NCI-H774 (cell line): Measurements from ENCODE around the gene TMED5.
"Not testable (repeated sequence)": the region's sequence is repeated elsewhere in the genome, so short reads cannot be mapped to it uniquely, and the experiment has no call there.

ENCODE experiments used
- DNase-seq: peaks from one replicate; lab custom pipeline; 2025; lab: John Stamatoyannopoulos, UW

Gene TMED5

GRCh38 chr1:93179886-93180722 lies at the start of gene TMED5:
Gene TMED5, minus strand, starts transcription at chr1:93180413. Its CDS starts 171 bp downstream, at chr1:93180242.
- peak; percentile 96 for DNase-seq

GRCh38 chr1:93223023-93223675 lies 42.9 kb upstream of the TMED5 start:
- no peak for DNase-seq

- no peak for DNase-seq
These were observed 41.7 kb upstream of the TMED5 start for GRCh38 chr1:93221913-93222312.

DNA sequence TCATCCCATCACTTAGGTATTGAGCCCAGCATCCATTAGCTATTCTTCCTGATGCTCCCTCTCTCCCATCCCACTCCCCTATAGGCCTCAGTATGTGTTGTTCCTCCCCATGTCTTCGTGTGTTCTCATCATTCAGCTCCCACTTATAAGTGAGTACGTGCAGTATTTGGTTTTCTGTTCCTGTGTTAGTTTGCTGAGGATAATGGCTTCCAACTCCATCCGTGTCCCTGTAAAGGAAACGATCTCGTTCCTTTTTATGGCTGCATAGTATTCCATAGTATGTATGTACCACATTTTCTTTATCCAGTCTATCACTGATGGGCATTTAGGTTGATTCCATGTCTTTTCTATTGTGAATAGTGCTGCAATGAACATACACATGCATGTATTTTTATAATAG lies 40.5 kb upstream of the TMED5 start:
- not testable (repeated sequence) for DNase-seq

GRCh38 chr1:93219443-93219842 lies 39.2 kb upstream of the TMED5 start:
- DNase-seq = no peak

GRCh38 chr1:93215322-93215721 lies 35.1 kb upstream of the TMED5 start:
- no peak for DNase-seq

GRCh38 chr1:93207211-93207610 lies 27.0 kb upstream of the TMED5 start:
- no peak for DNase-seq

DNA sequence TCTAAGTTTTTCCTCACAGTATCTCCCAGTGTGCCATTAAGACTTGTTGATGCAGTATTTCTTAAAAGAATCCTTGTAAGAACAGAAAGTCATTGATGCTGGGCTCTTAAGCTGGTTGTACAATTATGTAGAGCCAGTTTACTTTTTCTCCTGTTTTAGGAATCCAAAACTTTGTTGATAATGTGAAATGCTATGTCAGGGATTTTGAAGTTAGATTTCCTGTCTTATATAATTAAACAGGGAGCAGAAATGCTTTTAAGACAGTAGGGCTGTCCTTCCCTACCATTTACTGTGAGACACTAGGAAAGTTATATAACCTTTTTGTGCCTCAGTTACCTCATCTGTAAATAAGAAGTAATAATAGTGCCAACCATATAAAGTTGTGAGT lies 26.3 kb upstream of the TMED5 start:
- no peak for DNase-seq

DNA sequence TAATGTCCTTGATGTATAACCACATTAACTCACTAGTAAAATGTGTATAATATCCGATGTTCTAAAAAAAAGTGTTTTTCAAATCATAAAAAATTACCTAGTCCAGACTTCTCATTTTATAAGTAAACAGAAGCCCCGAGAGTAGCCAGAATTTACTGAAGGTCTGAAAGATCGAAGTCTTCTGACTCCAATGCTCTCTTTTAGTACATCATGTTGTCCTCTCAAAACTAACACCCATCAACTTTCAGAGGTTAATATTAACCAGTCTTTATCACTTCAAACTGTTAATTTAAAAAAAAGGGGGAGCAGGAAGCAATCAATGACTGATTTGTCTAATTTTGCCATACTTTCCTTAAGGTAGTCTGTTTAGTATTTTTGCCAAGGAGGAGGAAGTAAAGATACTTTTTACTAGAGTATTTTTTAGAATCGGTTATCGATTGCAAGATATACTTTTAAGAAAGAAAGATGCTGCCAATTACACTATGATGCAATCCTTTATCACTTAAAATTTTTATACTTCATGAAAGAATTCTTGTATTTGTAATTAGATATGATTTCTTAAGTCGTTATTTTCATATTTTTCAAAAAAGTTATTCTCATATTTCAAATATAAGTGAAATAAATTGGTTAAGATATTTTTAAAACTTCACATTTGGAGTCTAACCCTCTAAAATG lies 25.8 kb upstream of the TMED5 start:
- no peak for DNase-seq

DNA sequence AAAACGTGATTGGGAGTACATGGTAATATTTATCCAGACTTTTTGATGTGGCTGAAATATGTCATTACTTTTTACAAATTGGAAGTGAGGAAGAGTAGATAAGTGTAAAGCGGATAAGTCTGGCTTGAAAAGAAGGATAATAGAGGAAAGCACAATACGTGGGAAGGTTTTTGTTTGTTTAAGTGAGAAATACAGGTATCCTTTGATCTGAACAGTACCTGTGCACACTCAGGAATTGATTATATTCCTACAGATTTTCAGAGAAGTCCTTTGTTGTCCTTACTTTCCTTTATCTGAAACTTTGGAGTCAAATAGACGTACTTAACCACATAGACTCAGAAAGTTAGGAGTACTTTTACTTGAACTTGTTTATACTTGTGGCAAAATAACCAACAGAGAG lies 20.5 kb upstream of the TMED5 start:
- DNase-seq = no peak

- no peak for DNase-seq
These were observed 19.9 kb upstream of the TMED5 start for GRCh38 chr1:93200086-93200620.

DNA sequence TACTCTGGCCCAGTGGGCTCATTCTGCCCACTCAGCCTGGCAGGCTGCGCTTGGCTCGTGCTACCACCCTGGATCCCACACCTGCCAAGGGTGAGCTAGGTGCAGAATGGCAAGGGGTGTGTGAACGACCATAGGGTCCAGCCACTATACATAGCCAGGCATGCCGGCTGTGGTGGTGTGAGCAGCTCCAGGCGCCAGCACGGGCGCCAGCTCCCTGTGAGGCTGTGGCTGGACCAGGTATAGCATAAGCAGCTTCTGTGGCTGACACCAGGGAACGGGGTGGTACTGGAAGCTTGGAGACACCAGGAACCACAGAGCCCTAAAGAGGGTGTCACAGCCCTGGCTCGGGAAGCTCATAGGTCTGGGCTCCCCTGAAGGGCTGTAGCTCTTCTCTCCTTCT lies 18.9 kb upstream of the TMED5 start:
- no peak for DNase-seq

GRCh38 chr1:93196591-93196990 lies 16.4 kb upstream of the TMED5 start:
- no peak for DNase-seq

DNA sequence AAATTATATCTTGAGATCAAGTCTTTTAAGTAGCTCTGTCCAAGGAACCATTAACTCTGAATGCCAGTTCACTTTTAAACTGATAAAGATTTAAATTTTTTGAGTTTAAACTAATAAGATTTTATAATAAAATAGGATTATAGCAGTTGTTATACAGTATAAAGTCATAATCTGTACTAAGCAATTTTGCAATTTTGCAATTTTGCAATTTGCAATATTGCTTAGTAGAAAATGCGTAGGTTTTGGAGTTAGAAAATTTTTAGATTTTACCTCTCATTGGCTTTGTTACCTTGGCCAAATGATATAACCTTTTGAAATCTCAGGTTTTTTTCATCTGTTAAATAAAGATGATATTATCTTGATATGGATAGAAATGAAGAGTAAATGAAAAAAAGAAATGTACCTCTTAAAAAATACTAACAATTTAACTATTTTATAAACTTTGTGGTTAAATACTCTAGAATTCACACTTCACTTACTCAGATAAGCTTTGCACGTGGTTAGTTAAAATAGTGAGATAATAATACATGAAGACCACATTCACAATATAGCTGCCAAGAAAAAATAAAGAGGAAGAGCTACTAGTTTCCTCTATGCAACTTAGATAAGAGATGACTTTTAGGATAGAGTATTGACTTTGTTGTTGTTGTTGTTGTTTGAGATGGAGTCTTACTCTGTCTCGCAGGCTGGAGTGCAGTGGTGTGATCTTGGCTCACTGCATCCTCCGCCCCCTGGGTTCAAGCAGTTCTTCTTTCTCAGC lies 14.2 kb upstream of the TMED5 start:
- no peak for DNase-seq

DNA sequence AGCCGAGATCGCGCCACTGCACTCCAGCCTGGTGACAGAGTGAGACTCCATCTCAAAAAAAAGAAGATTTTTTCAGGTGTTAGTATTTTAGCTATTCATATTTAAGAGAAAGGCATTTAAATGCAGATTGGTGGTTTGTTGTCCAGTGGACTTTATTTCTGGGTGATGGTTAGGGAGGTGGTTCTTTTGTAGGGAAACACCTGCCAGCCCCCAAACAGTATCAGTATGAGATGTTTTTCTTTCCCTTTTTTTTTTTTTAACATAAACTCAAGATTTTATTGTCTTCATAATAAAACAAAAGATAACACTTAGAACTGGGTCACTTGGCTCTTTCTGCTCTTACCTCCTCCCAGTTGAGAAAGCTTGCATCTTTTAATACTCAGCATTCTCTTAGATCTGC lies 10.2 kb upstream of the TMED5 start:
- DNase-seq = no peak

DNA sequence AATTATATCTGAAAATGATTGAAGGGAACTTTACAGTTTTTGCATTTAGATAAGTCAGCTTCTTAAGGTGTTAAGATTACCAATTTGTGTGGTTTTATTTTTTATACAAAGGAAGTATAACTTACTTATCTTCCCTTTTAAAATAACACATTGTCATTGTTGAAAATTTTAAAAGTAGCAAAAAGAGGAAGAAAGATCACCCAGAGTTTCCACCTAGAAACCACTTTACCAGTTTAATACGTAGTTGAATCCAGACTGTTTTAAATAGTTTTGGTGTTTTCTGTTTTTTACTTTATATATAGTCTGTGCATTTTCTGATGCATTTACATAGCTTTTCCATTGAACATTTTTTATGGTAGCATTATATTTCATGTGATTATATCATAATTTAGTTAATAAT lies 6.5 kb upstream of the TMED5 start:
- no peak for DNase-seq

- DNase-seq = peak; percentile 32
These were observed 755 bp upstream of the TMED5 start, which contains the start of gene CCDC18 for GRCh38 chr1:93180723-93181613. Gene CCDC18, plus strand, starts transcription at chr1:93180724. Its CDS starts 2,638 bp downstream, at chr1:93183362.

DNA sequence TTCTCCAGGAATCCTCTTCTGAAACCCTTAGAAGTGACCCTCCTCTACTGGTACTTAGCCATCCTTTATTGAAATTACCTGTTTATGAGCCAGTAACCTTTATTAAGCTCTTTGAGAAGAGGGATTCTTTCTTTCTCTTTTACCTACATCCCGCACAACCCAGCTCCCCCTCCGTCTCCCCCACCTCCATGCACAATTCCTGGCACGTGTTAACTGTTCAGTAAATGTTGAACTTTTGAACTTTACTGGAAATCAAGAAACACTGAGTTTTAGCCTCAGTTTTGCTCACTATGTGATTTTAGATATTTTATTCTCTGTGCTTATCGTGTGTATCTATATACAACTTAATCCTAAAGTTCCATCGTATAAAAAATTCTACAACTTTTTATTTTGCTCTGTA lies 1.8 kb downstream of the TMED5 start:
- DNase-seq = no peak

DNA sequence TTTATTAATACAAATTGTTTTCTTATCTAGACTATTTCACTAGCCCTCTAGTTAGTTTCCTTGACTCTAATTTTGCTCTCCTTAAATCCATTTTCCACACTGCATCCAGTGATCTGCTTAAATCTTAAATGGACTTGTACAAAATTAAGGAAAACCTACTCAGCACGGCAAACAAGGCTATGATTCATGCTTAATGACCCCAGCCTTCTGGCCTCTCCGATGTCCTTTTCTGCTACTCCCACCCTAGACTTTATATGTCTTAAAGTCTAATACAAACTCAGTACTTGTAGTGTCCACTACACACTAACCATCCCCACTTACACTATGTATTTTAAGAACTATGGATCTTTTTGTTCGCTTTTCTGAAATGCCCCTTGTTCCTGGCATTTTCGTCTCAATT lies 2.2 kb downstream of the TMED5 start:
- DNase-seq = no peak

DNA sequence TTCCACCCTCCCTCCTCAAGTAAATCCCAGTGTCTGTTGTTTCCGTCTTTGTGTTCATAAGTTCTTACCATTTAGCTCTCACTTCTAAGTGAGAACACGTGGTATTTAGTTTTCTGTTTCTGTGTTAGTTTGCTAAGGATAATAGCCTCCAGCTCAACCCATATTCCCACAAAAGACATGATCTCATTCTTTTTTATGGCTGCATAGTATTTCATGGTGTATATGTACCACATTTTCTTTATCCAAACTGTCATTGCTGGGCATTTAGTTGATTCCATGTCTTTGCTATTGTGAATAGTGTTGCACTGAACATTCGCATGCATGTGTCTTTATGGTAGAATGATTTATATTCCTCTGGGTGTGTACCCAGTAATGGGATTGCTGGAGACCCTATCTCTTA lies 5.6 kb downstream of the TMED5 start:
- not testable (repeated sequence) for DNase-seq

GRCh38 chr1:93172778-93173177 lies 7.4 kb downstream of the TMED5 start:
- DNase-seq = no peak
